SK-N-SH (cell line): Measurements from ENCODE around the gene TBXAS1. TPM values are rescaled to one million over a fixed set of nuclear protein-coding genes. Genes with fewer than 3 reads are reported as not detected.

Experiments
- CTCF ChIA-PET: fragments of 300-600, 350-600 bp; formaldehyde crosslinking; extraction: SDS; loops from one replicate; lab custom pipeline; 2021; lab: Yijun Ruan, JAX
- POLR2A ChIA-PET: fragments of 350-600 bp; sonication (Branson Sonifier 250); formaldehyde crosslinking; extraction: SDS; loops from one replicate; lab custom pipeline; 2020; ENCODE audit warnings: antibody characterized with exemption, inconsistent platforms; lab: Yijun Ruan, JAX
- DNase-seq: peaks from one replicate; pipeline ENCODE4 v3.0.0; 2012
- H2AFZ ChIP-seq: fragments of 200-600 bp; sonication (generic); 2 replicates; pipeline ENCODE4 v1.8.1; 2016; ENCODE audit warnings: antibody characterized with exemption, mild to moderate bottlenecking, low read depth
- H3F3A ChIP-seq: fragments of 200-600 bp; sonication (generic); replicated peaks from 2 replicates; pipeline ENCODE3; 2016; ENCODE audit warnings: antibody characterized with exemption, mild to moderate bottlenecking; ENCODE audit not compliant: insufficient read depth
- H3K27ac ChIP-seq, 2 experiments: fragments of 200-500 bp in 1 of 2; fragments of 200-600 bp in 1 of 2; sonication (Bioruptor generic) in 1 of 2; sonication (generic), shearing (Covaris generic) in 1 of 2; 2 replicates each; pipeline versions ENCODE4 v1.5.1 to v1.6.1; 2014 to 2016; ENCODE audit warnings: low read depth in 2 of 2, inconsistent platforms in 1 of 2, low read length in 1 of 2, mild to moderate bottlenecking in 1 of 2, mixed read lengths in 1 of 2
- H3K27me3 ChIP-seq: fragments of 200-600 bp; sonication (generic), shearing (Covaris generic); 2 replicates; pipeline ENCODE4 v1.6.1; 2016; ENCODE audit warnings: mixed run types; ENCODE audit not compliant: insufficient read depth
- H3K36me3 ChIP-seq, 2 experiments: fragments of 200-500 bp in 1 of 2; fragments of 200-600 bp in 1 of 2; sonication (Bioruptor generic) in 1 of 2; sonication (generic) in 1 of 2; replicated peaks in 1 of 2; 2 replicates each; pipeline versions ENCODE3 to v1.5.1; 2014 to 2016; ENCODE audit warnings: low read length in 1 of 2, mild to moderate bottlenecking in 1 of 2; ENCODE audit not compliant: insufficient read depth in 2 of 2, control insufficient read depth in 1 of 2
- H3K4me1 ChIP-seq, 2 experiments: fragments of 200-500 bp in 1 of 2; fragments of 200-600 bp in 1 of 2; sonication (Bioruptor generic) in 1 of 2; sonication (generic), shearing (Covaris generic) in 1 of 2; 2 replicates each; pipeline versions ENCODE4 v1.5.1 to v1.6.1; 2014 to 2016; ENCODE audit warnings: low read depth in 1 of 2, low read length in 1 of 2, mixed run types in 1 of 2; ENCODE audit not compliant: insufficient read depth in 2 of 2, control insufficient read depth in 1 of 2
- H3K4me2 ChIP-seq: fragments of 200-600 bp; sonication (generic), shearing (Covaris generic); 2 replicates; pipeline ENCODE4 v1.6.1; 2017; ENCODE audit warnings: mixed run types
- H3K4me3 ChIP-seq, 2 experiments: fragments of 200-500 bp in 1 of 2; fragments of 200-600 bp in 1 of 2; sonication (Bioruptor generic) in 1 of 2; sonication (generic), shearing (Covaris generic) in 1 of 2; 2 replicates each; pipeline versions ENCODE4 v1.5.1 to v1.8.1; 2014 to 2016; ENCODE audit warnings: low read depth in 2 of 2, inconsistent platforms in 1 of 2, low read length in 1 of 2, mild to moderate bottlenecking in 1 of 2, mixed read lengths in 1 of 2, moderate library complexity in 1 of 2
- H3K79me2 ChIP-seq: fragments of 200-600 bp; sonication (generic); 2 replicates; pipeline ENCODE4 v1.8.1; 2017; ENCODE audit warnings: mild to moderate bottlenecking; ENCODE audit not compliant: insufficient read depth
- H3K9ac ChIP-seq: fragments of 200-600 bp; sonication (generic); 2 replicates; pipeline ENCODE4 v1.6.1; 2017; ENCODE audit warnings: mixed run types
- H3K9me2 ChIP-seq: fragments of 200-600 bp; sonication (generic); 2 replicates; pipeline ENCODE4 v1.6.1; 2017; ENCODE audit warnings: mixed run types
- H3K9me3 ChIP-seq: fragments of 200-600 bp; sonication (generic); 2 replicates; pipeline ENCODE4 v1.6.1; 2017; ENCODE audit warnings: mixed run types, mild to moderate bottlenecking, moderate library complexity
- H4K20me1 ChIP-seq: fragments of 200-600 bp; sonication (generic); 2 replicates; pipeline ENCODE4 v1.6.1; 2017; ENCODE audit warnings: mild to moderate bottlenecking, mixed run types; ENCODE audit not compliant: insufficient read depth
- ELF1 ChIP-seq: IDR thresholded peaks from 2 replicates; pipeline ENCODE4 v1.4.0; 2012
- EP300 ChIP-seq, 2 experiments: IDR thresholded peaks; 2 replicates each; pipeline versions ENCODE4 v1.4.0 to v1.6.1; 2012; ENCODE audit warnings: borderline replicate concordance in 1 of 2, low read depth in 1 of 2, low read length in 1 of 2
- FOSL2 ChIP-seq: IDR thresholded peaks from 2 replicates; pipeline ENCODE4 v1.4.0; 2012; ENCODE audit warnings: low read depth, mild to moderate bottlenecking, moderate library complexity, borderline replicate concordance
- FOXJ3 ChIP-seq: sonication (generic); formaldehyde crosslinking; IDR thresholded peaks from 2 replicates; pipeline ENCODE4 v1.5.1; 2020; ENCODE audit warnings: mild to moderate bottlenecking, missing genetic modification reagents
- FOXM1 ChIP-seq: IDR thresholded peaks from 2 replicates; pipeline ENCODE4 v1.4.0; 2012; ENCODE audit warnings: low read depth, mild to moderate bottlenecking
- GATA2 ChIP-seq: sonication (generic); formaldehyde crosslinking; IDR thresholded peaks from 2 replicates; pipeline ENCODE4 v1.5.0; 2020; ENCODE audit warnings: mild to moderate bottlenecking, missing genetic modification reagents
- MEF2A ChIP-seq: IDR thresholded peaks from 2 replicates; pipeline ENCODE4 v1.4.0; 2012; ENCODE audit warnings: low read depth, borderline replicate concordance
- MXI1 ChIP-seq: IDR thresholded peaks from 2 replicates; pipeline ENCODE4 v1.6.1; 2012; ENCODE audit warnings: mild to moderate bottlenecking, low read depth, low read length, improper control_type of control experiment
- NFIC ChIP-seq: IDR thresholded peaks from 2 replicates; pipeline ENCODE4 v1.4.0; 2012; ENCODE audit warnings: borderline replicate concordance
- RAD21 ChIP-seq: IDR thresholded peaks from 2 replicates; pipeline ENCODE4 v1.6.1; 2012; ENCODE audit warnings: mild to moderate bottlenecking, low read length
- RCOR1 ChIP-seq: fragments of 150-350 bp; IDR thresholded peaks from 2 replicates; pipeline ENCODE4 v1.6.1; 2017; ENCODE audit warnings: antibody characterized with exemption, low read length
- RFX5 ChIP-seq: IDR thresholded peaks from 2 replicates; pipeline ENCODE4 v1.6.1; 2012; ENCODE audit warnings: mild to moderate bottlenecking, improper control_type of control experiment, low read length
- RXRA ChIP-seq: IDR thresholded peaks from 2 replicates; pipeline ENCODE4 v1.4.0; 2012; ENCODE audit warnings: low read depth, mild to moderate bottlenecking, borderline replicate concordance
- SIN3A ChIP-seq: IDR thresholded peaks from 2 replicates; pipeline ENCODE4 v1.6.1; 2012; ENCODE audit warnings: low read depth, mild to moderate bottlenecking, low read length, moderate library complexity, borderline replicate concordance
- SMC3 ChIP-seq: IDR thresholded peaks from 2 replicates; pipeline ENCODE4 v1.6.1; 2012; ENCODE audit warnings: low read depth, low read length, improper control_type of control experiment
- TAF1 ChIP-seq: IDR thresholded peaks from 2 replicates; pipeline ENCODE4 v1.6.1; 2012; ENCODE audit warnings: low read depth, mild to moderate bottlenecking, low read length, moderate library complexity, borderline replicate concordance
- TCF12 ChIP-seq: IDR thresholded peaks from 2 replicates; pipeline ENCODE4 v1.4.0; 2012
- YY1 ChIP-seq: IDR thresholded peaks from 2 replicates; pipeline ENCODE4 v1.4.0; 2012; ENCODE audit warnings: low read depth, mild to moderate bottlenecking
- polyA plus RNA-seq, 3 experiments: library from polyadenylated mRNA; depleted of rRNA; stranded (reverse); fragments of >200 nt; gene quantifications; 2 replicates each; pipeline ENCODE4 v1.2.3, GENCODE V29; 2012
- TF ChIP-seq, protein P1 (sequence below): IDR thresholded peaks from 2 replicates; pipeline ENCODE4 v1.4.0; 2012; ENCODE audit warnings: low read depth, borderline replicate concordance
- TF ChIP-seq, protein P2 (sequence below): IDR thresholded peaks from 2 replicates; pipeline ENCODE4 v1.4.0; 2012; ENCODE audit warnings: low read depth, borderline replicate concordance
- TF ChIP-seq, protein P3 (sequence below): fragments of 200-600 bp; sonication (generic); IDR thresholded peaks from 2 replicates; pipeline ENCODE4 v1.6.1; 2017; ENCODE audit warnings: antibody characterized with exemption, mild to moderate bottlenecking, moderate library complexity
- TF ChIP-seq, protein P4 (sequence below): fragments of 150-350 bp; IDR thresholded peaks from 2 replicates; pipeline ENCODE4 v1.6.1; 2016; ENCODE audit warnings: mild to moderate bottlenecking, low read depth, low read length

The TBXAS1 gene
- polyA plus RNA-seq, 1 of the 3 experiments (the other 2 are of a cell fraction), result 4.4 TPM

DNA sequence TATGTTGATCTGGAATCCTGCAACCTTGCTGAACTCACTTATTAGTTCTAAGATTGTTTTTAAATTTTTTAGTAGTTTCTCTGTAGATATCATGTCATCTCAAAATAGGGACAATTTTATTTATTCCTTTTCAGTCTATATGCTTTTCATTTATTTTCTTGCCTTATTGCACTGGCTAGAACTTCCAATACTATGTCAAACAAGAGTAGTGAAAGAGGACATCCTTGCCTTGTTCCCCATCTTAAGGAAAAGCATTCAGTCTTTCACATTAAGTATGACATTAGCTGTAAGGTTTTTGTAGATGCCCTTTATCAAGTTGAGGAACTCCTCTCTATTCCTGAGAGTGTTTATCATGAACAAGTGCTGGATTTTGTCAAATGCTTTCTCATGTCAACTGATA is 77.8 kb downstream of the TBXAS1 start:
- Histone ChIP-seq H3F3A (no peaks in the 10 kb centered on the region), H3K4me3 (no peak overlapping the region), H3K36me3 (no peaks in the 10 kb centered on the region), H3K4me2 (no peak overlapping the region), H3K79me2 (no peaks in the 10 kb centered on the region), H3K9me2 (no peaks in the 10 kb centered on the region), H3K9me3 (0 out of 2 replicates have a peak, but pooled peaks cover 9% of the 10 kb centered on the region), H3K27me3 (no peaks in the 10 kb centered on the region), H4K20me1 (no peaks in the 10 kb centered on the region), H2AFZ (no peak overlapping the region), H3K4me1 (no peaks in the 10 kb centered on the region), H3K27ac (no peak overlapping the region), H3K9ac (no peak overlapping the region)
- TF ChIP-seq FOXJ3 (CRISPR knock-in tag) (no peak), SIN3A (no peak), RAD21 (no peak), EP300 (IDR thresholded peaks at IDR 0.05; ENCODE audit: borderline replicate concordance in 1 of 2, low read depth in 1 of 2, low read length in 1 of 2) (no peak), GATA2 (CRISPR knock-in tag) (no peak), TAF1 (no peak), RFX5 (no peak), FOXM1 (no peak), TCF12 (no peak), RXRA (no peak), MEF2A (no peak), YY1 (no peak)
- TF ChIP-seq, protein P1, sequence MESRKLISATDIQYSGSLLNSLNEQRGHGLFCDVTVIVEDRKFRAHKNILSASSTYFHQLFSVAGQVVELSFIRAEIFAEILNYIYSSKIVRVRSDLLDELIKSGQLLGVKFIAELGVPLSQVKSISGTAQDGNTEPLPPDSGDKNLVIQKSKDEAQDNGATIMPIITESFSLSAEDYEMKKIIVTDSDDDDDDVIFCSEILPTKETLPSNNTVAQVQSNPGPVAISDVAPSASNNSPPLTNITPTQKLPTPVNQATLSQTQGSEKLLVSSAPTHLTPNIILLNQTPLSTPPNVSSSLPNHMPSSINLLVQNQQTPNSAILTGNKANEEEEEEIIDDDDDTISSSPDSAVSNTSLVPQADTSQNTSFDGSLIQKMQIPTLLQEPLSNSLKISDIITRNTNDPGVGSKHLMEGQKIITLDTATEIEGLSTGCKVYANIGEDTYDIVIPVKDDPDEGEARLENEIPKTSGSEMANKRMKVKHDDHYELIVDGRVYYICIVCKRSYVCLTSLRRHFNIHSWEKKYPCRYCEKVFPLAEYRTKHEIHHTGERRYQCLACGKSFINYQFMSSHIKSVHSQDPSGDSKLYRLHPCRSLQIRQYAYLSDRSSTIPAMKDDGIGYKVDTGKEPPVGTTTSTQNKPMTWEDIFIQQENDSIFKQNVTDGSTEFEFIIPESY, result no peak
- TF ChIP-seq, protein P2, sequence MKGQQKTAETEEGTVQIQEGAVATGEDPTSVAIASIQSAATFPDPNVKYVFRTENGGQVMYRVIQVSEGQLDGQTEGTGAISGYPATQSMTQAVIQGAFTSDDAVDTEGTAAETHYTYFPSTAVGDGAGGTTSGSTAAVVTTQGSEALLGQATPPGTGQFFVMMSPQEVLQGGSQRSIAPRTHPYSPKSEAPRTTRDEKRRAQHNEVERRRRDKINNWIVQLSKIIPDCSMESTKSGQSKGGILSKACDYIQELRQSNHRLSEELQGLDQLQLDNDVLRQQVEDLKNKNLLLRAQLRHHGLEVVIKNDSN, result no peak
- TF ChIP-seq, protein P3, sequence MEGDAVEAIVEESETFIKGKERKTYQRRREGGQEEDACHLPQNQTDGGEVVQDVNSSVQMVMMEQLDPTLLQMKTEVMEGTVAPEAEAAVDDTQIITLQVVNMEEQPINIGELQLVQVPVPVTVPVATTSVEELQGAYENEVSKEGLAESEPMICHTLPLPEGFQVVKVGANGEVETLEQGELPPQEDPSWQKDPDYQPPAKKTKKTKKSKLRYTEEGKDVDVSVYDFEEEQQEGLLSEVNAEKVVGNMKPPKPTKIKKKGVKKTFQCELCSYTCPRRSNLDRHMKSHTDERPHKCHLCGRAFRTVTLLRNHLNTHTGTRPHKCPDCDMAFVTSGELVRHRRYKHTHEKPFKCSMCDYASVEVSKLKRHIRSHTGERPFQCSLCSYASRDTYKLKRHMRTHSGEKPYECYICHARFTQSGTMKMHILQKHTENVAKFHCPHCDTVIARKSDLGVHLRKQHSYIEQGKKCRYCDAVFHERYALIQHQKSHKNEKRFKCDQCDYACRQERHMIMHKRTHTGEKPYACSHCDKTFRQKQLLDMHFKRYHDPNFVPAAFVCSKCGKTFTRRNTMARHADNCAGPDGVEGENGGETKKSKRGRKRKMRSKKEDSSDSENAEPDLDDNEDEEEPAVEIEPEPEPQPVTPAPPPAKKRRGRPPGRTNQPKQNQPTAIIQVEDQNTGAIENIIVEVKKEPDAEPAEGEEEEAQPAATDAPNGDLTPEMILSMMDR, result no peak
- DNase-seq, result no peak
- CTCF ChIA-PET, result no interaction called here
- POLR2A ChIA-PET, result no interaction called here

DNA sequence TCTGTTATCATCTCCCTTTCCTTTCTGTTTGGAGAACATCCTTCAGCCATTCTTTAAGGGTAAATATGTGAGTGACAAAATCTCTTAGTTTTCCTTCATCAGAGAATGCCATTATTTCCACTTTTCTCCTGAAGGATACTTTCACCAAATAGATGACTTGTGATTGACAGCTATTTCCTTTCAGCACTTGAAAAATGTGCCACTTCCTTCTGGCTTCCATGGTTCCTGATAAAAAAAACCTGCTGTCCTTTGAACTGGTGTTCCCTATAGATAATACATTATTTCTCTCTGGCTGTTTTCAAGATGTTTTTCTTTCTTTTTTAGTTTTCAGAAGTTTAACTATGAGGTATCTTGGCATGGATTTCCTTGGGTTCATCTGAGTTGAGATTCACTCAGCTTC is 79.7 kb downstream of the TBXAS1 start:
- no peaks in the 10 kb centered on the region for H3K36me3 ChIP-seq
- CTCF ChIA-PET, result interaction anchor here (1.0 kb wide), 1 partner anchor 66 kb away, joined by 4 read pairs; no protein-coding TSS in a partner anchor
- 0 out of 2 replicates have a peak, but pooled peaks cover 3% of the 10 kb centered on the region for H3K9me3 ChIP-seq
- no peaks in the 10 kb centered on the region for H3K79me2 ChIP-seq
- POLR2A ChIA-PET, result no interaction called here
- no peak overlapping the region for H3K4me3 ChIP-seq
- H4K20me1 ChIP-seq, result no peaks in the 10 kb centered on the region
- no peaks in the 10 kb centered on the region for H3K4me1 ChIP-seq
- no peaks in the 10 kb centered on the region for H3K27me3 ChIP-seq
- H3K9me2 ChIP-seq, result no peaks in the 10 kb centered on the region
- H3K4me2 ChIP-seq, result no peak overlapping the region
- no peak overlapping the region for H2AFZ ChIP-seq
- DNase-seq, result no peak
- no peaks in the 10 kb centered on the region for H3F3A ChIP-seq
- no peak overlapping the region for H3K27ac ChIP-seq
- H3K9ac ChIP-seq, result no peak overlapping the region
- TF ChIP-seq FOSL2, result no peak
- no peak for TF ChIP-seq MXI1
- TF ChIP-seq RCOR1, result no peak
- TF ChIP-seq SMC3, result no peak
- no peak for TF ChIP-seq YY1
- no peak for TF ChIP-seq FOXJ3 (CRISPR knock-in tag)
- TF ChIP-seq NFIC, result no peak
- no peak for TF ChIP-seq RFX5
- TF ChIP-seq SIN3A, result no peak
- TF ChIP-seq, protein P4, sequence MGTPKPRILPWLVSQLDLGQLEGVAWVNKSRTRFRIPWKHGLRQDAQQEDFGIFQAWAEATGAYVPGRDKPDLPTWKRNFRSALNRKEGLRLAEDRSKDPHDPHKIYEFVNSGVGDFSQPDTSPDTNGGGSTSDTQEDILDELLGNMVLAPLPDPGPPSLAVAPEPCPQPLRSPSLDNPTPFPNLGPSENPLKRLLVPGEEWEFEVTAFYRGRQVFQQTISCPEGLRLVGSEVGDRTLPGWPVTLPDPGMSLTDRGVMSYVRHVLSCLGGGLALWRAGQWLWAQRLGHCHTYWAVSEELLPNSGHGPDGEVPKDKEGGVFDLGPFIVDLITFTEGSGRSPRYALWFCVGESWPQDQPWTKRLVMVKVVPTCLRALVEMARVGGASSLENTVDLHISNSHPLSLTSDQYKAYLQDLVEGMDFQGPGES, result no peak
- TF ChIP-seq ELF1, result no peak
- TF ChIP-seq, protein P3, result no peak
